Body of pancreas (tissue), 4 donors: ENCODE measurements around the gene TRAF5. TPM values are rescaled to one million over a fixed set of nuclear protein-coding genes. Genes with fewer than 3 reads are reported as not detected.
A peak's percentile ranks its signal among the peaks of the same experiment; 100 is the strongest.

Source experiments
- ATAC-seq: fragments of 150-250 bp; one replicate; pipeline ENCODE4 v1.9.1; 2016
- DNase-seq, 4 donors: peaks; one replicate each; pipeline ENCODE4 v3.0.0-alpha.2; 2019
- H3K27ac ChIP-seq, 4 donors: fragments of 200-600 bp; sonication (generic); 1 replicate in 3 of 4; 2 replicates in 1 of 4; pipeline versions ENCODE4 v1.5.1 to v1.6.1; 2016 to 2019; ENCODE audit warnings: mild to moderate bottlenecking in 1 of 4, mixed read lengths in 1 of 4, moderate library complexity in 1 of 4
- H3K27me3 ChIP-seq, 2 donors: fragments of 200-600 bp; sonication (generic); one replicate each; pipeline ENCODE4 v1.6.0; 2016; ENCODE audit warnings: mild to moderate bottlenecking in 1 of 2
- H3K36me3 ChIP-seq, 2 donors: fragments of 200-600 bp; sonication (generic); replicated peaks in 1 of 2; 2 replicates each; pipeline ENCODE4 v1.5.1; 2016; ENCODE audit warnings: low read depth in 2 of 2; ENCODE audit not compliant: insufficient read depth in 1 of 2
- H3K4me1 ChIP-seq: fragments of 200-600 bp; sonication (generic); one replicate; pipeline ENCODE4 v1.6.0; 2016
- H3K4me3 ChIP-seq, 2 donors: fragments of 200-600 bp; sonication (generic); 1 replicate in 1 of 2; 2 replicates in 1 of 2; pipeline ENCODE4 v1.5.1; 2016 to 2019
- H3K9me3 ChIP-seq, 3 donors: fragments of 200-600 bp; sonication (generic); 1 replicate in 2 of 3; 2 replicates in 1 of 3; pipeline ENCODE4 v1.5.1; 2016
- CTCF ChIP-seq, 7 experiments: fragments of 450-650 bp in 4 of 7; fragments of 200-600 bp in 3 of 7; sonication (generic) in 3 of 7; IDR thresholded peaks; one replicate each; pipeline ENCODE4 v1.5.1; 2016 to 2019; ENCODE audit warnings: antibody characterized with exemption in 7 of 7
- POLR2A ChIP-seq, 3 donors: fragments of 450-650 bp; IDR thresholded peaks; one replicate each; pipeline ENCODE4 v1.6.1; 2016; ENCODE audit warnings: antibody characterized with exemption in 3 of 3, mild to moderate bottlenecking in 2 of 3
- WGBS, 2 donors: methylation state at CpG; one replicate each; pipeline ENCODE4 v1.1.5; 2017; 5-methylcytosine and 5-hydroxymethylcytosine counted together
- intact Hi-C: fragments of 100-400 bp; cut with DNase I; formaldehyde crosslinking; loops from one replicate; pipeline ENCODE4 v1.15.1; 2023
- total RNA-seq, 2 donors: library from RNA; depleted of rRNA; stranded (reverse); fragments of >200 nt; gene quantifications; one replicate each; pipeline ENCODE4 v1.1.0, GENCODE V29; 2016

The TRAF5 gene
- total RNA-seq, 2 donors from 2014 or later, result 35.6 to 37.6 TPM

- H3K4me3 ChIP-seq, result no peak overlapping the region
- TF ChIP-seq POLR2A (IDR thresholded peaks at IDR 0.05) (no peak), CTCF (IDR thresholded peaks at IDR 0.05) (no peak)
- 88 to 97% methylated on average over 1 of the region's 1 CpG for WGBS, 2 donors
- peaks cover 83% of the 10 kb centered on the region for H3K4me1 ChIP-seq
- no peaks in the 10 kb centered on the region for H3K27me3 ChIP-seq
- H3K9me3 ChIP-seq, result no peaks in the 10 kb centered on the region
- H3K36me3 ChIP-seq, result no peaks in the 10 kb centered on the region
- no peak for DNase-seq
- no peak overlapping the region for H3K27ac ChIP-seq
- ATAC-seq, result no peak
- intact Hi-C loops, result no loop called here
These were observed 15.4 kb downstream of the TRAF5 start for GRCh38 chr1:211341999-211342398.

GRCh38 chr1:211343607-211344006, 17.0 kb downstream of the TRAF5 start:
- TF ChIP-seq POLR2A (IDR thresholded peaks at IDR 0.05) (no peak), CTCF (IDR thresholded peaks at IDR 0.05) (no peak)
- no peaks in the 10 kb centered on the region for H3K27me3 ChIP-seq
- peak; percentile 5 for ATAC-seq
- intact Hi-C loops, result no loop called here
- H3K27ac ChIP-seq, result peak overlapping the region in 3 of 4 donors; percentile 4 to 43 (median 6)
- DNase-seq, result no peak
- 63 to 75% methylated on average over 4 of the region's 4 CpGs for WGBS, 2 donors
- no peaks in the 10 kb centered on the region for H3K9me3 ChIP-seq
- no peaks in the 10 kb centered on the region for H3K36me3 ChIP-seq
- peaks cover 72% of the 10 kb centered on the region for H3K4me1 ChIP-seq
- no peak overlapping the region for H3K4me3 ChIP-seq

GRCh38 chr1:211344152-211344618, 17.6 kb downstream of the TRAF5 start:
- Histone ChIP-seq H3K27me3 (no peaks in the 10 kb centered on the region), H3K4me1 (peaks cover 67% of the 10 kb centered on the region), H3K36me3 (no peaks in the 10 kb centered on the region), H3K27ac (peak overlapping the region in 3 of 4 donors; percentile 6 to 43 (median 29)), H3K4me3 (no peak overlapping the region), H3K9me3 (no peaks in the 10 kb centered on the region)
- ATAC-seq, result peak; percentile 72
- intact Hi-C loops, result no loop called here
- no peak for TF ChIP-seq CTCF (IDR thresholded peaks at IDR 0.05)
- TF ChIP-seq POLR2A (IDR thresholded peaks at IDR 0.05), result no peak
- DNase-seq, result no peak
- 46 to 81% methylated on average over 5 to 6 of the region's 6 CpGs for WGBS, 2 donors

GRCh38 chr1:211345719-211346118, 19.1 kb downstream of the TRAF5 start:
- Histone ChIP-seq H3K4me3 (no peak overlapping the region), H3K4me1 (peaks cover 56% of the 10 kb centered on the region), H3K27me3 (no peaks in the 10 kb centered on the region), H3K36me3 (no peaks in the 10 kb centered on the region), H3K27ac (peak overlapping the region in 1 of 4 donors; percentile 29), H3K9me3 (no peaks in the 10 kb centered on the region)
- no peak for TF ChIP-seq CTCF (IDR thresholded peaks at IDR 0.05)
- TF ChIP-seq POLR2A (IDR thresholded peaks at IDR 0.05), result no peak
- ATAC-seq (no peak), DNase-seq (no peak)
- WGBS, 2 donors, result 85 to 86% methylated on average over 2 of the region's 2 CpGs
- intact Hi-C loops, result no loop called here

GRCh38 chr1:211347077-211347844, 20.6 kb downstream of the TRAF5 start:
- Histone ChIP-seq H3K4me1 (peaks cover 44% of the 10 kb centered on the region), H3K36me3 (no peaks in the 10 kb centered on the region), H3K27me3 (no peaks in the 10 kb centered on the region), H3K9me3 (no peaks in the 10 kb centered on the region), H3K27ac (peak overlapping the region in 1 of 4 donors; percentile 52), H3K4me3 (no peak overlapping the region)
- ATAC-seq (no peak), DNase-seq (no peak)
- TF ChIP-seq POLR2A (IDR thresholded peaks at IDR 0.05), result no peak
- no peak for TF ChIP-seq CTCF (IDR thresholded peaks at IDR 0.05)
- intact Hi-C loops, result no loop called here
- 28 to 42% methylated on average over 4 of the region's 4 CpGs for WGBS, 2 donors
